Measurements from ENCODE around the gene MRI1.
A peak's percentile ranks its signal among the peaks of the same experiment; 100 is the strongest.
"Not testable (repeated sequence)": the region's sequence is repeated elsewhere in the genome, so short reads cannot be mapped to it uniquely, and the experiment has no call there.

MRI1 gene

GRCh38 chr19:13764101-13764807, at the start of gene MRI1:
Gene MRI1, plus strand, starts transcription at chr19:13764522. Its CDS starts 67 bp downstream, at chr19:13764589.
- peak; percentile 49 to 52 for DNase-seq (ENCODE audit: low read depth in 2 of 2)

GRCh38 chr19:13717194-13717643, 47.1 kb upstream of the MRI1 start:
- DNase-seq (ENCODE audit: low read depth in 2 of 2) = no peak

DNA sequence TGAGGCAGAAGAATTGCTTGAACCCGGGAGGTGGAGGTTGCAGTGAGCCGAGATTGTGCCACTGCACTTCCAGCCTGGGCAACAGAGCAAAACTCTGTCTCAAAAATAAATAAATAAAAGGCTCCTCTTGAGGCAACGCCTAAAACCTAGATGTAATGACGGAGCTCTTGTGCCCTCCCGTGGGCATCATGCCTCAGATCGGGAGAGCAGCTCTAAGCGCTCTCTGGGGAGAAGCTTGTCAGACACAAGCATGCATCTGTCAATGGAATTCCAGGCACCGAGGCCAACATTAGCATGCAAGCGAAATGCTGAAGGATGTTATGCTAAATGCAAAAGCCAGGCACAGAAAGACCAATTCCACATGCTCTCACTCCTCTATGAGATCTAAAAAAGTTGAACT, 45.6 kb upstream of the MRI1 start:
- DNase-seq (ENCODE audit: low read depth in 2 of 2) = no peak

GRCh38 chr19:13722146-13722545, 42.2 kb upstream of the MRI1 start:
- no peak for DNase-seq (ENCODE audit: low read depth in 2 of 2)

GRCh38 chr19:13723206-13723605, 41.1 kb upstream of the MRI1 start:
- DNase-seq (ENCODE audit: low read depth in 2 of 2) = no peak

DNA sequence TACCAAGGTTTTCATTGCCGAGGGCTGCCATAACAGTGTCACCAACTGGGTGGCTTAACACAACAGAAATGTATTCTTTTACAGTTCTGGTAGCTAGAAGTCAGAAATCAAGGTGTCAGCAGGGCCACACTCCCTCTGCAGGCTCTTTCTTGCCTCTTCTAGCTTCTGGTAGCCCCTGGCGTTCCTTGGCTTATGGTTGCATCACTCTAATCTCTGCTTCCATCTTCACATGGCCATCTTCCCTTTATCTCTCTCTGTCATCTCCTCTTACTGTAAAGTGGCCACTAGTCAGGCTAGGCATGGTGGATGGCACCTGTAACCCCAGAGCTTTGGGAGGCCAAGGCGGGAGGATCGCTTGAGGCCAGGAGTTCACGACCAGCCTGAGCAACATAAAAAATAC, 38.0 kb upstream of the MRI1 start:
- DNase-seq (ENCODE audit: low read depth in 2 of 2) = no peak

DNA sequence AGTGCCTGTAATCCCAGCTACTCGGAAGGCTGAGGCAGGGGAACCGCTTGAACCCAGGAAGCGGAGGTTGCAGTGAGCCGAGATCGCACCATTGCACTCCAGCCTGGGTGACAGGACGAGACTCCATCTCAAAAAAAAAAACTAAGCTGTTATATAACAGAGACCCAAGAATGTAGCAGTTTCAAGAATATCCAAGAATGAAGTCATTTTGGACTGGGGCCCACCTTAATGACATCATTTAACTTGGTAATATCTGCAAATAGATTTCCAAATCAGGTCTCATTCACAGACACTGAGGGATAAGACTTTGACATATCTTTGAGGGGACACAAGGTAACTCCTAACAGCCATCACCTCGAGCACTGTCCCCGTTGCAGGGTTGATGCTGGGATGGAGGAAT, 36.5 kb upstream of the MRI1 start:
- no peak for DNase-seq (ENCODE audit: low read depth in 2 of 2)

DNA sequence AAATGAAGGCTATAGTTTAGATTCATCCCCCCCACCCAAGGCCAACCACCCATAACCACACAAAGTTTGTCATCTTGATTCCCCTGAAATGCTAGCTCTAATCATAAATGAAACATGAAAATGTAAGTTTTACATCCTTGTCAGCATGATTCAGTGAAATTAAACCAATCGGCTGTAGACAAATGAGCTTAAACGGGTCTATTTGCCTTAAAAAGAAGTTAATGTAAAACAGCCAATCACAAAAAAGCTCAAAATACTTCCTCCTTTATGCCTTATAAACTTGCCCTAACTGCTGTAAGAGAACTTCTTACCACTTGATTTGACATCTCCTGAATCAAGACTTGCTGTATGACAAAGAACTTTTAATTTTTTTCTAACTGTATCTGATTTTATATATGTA, 34.5 kb upstream of the MRI1 start:
- DNase-seq (ENCODE audit: low read depth in 2 of 2) = no peak

DNA sequence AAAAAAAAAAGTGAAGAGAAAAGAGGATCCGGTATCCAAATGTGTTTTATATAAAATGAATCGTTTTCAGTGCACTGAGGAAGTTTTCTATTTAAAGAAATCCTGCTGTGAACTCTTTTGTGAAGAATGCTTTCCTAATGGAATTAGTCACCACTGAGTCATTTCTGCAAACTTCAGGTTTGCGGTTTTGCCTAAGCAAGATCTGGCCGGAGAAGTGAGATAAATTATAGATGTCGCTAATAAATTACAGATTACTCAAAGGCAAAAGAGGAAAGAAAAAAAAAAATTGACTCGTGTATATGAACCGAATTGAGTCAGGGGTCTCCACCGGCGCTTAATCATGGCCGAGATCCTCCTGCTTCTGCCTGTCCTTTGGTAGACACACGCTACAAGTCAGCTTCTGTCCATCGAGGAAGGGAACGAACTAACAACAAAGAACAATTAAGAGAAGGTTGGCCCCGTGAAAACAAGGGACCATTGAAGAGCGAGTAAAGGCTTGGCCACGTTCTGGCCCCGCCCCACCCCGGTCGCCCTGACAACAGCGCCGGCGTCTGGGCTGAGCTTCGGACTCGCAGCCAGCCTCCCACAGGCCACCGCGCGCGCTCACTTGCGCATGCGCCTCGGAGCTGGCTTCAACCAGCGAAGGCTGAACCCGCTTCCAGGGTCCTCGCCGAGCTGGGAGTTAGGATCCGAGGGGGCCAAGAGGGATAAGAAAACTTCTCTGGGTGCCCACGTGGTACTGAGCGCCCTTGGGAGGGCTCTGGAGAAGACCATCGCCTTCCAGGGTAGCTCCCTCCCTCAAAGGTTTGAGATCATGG, 33.0 kb upstream of the MRI1 start:
- DNase-seq (ENCODE audit: low read depth in 2 of 2) = peak; percentile 92 to 93

- no peak for DNase-seq (ENCODE audit: low read depth in 2 of 2)
Measured at GRCh38 chr19:13732337-13732736, 32.0 kb upstream of the MRI1 start.

DNA sequence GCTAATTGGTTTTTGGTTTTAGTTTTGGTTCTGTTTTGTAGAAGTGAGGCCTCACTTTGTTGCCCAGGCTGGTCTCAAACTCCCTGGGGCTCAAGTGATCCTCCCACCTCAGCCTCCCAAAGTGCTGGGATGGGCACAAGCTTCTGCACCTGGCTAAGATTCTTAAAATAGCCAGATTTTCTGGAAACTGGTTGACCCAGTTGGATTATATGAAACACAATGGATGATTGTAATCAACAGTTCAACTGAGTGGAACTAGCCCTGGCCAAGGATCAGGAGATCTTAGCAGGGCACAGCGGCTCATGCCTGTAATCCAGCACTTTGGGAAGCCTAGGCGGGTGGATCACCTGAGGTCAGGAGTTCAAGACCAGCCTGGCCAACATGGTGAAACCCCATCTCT, 29.6 kb upstream of the MRI1 start:
- no peak for DNase-seq (ENCODE audit: low read depth in 2 of 2)

DNA sequence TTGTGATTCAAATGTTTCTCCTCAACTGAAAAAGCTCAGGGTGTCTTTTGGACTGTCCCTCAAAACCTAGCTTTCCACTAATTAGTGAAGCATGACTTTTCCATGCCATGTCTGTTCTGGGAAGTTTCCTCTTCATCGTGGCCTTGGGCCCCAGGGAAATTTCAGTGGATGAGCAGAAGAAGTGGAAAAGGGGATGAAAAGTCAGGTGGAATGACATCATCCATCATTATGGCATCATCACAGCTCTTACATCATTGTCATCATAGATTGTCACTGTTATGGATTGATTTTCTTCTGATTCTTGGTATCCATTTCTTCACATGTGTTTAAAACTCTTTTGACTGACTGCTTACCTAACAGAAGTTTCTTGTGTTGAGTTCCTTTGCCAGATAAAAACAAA, 26.2 kb upstream of the MRI1 start:
- no peak for DNase-seq (ENCODE audit: low read depth in 2 of 2)

GRCh38 chr19:13741893-13742292, 22.4 kb upstream of the MRI1 start:
- no peak for DNase-seq (ENCODE audit: low read depth in 2 of 2)

DNA sequence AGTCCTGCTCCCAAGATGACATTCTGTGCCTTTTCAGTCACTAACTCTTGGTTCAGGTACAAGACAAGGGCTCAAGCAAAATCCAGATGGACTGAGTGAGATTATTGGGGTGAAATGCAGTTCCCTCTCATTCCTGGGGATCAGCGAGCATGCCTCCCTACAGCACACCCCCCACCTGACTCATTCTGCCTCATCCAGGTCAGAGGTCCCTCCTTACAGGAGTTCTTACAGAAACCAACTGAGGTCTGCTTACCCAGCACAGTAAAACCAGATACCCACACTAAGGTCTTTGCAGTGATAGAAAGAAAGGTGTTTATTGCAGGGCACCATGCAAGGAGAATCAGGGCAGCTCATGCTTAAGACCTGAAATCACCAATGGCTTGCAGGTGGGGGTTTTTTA, 21.6 kb upstream of the MRI1 start:
- DNase-seq (ENCODE audit: low read depth in 2 of 2) = no peak

DNA sequence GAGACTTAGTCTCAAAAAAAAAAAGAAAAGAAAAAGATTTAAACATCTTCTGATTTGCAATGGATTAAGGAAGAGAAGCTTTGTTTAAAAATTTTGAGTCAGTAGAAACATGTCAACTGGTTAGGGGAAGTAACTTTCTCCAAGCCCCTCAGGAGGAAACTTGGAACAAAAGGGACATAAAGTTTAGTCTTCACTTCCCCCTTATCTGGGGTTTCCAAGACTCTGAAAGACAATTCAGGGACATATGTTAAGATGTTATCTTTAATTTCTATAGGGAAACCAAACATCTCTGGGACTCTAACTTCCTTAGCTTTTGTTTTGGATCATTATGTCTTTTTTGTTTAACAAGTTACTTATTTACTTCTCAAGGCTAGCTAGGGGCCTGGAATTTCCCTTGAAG, 20.1 kb upstream of the MRI1 start:
- no peak for DNase-seq (ENCODE audit: low read depth in 2 of 2)

GRCh38 chr19:13747098-13747453, 17.2 kb upstream of the MRI1 start:
- DNase-seq (ENCODE audit: low read depth in 2 of 2) = no peak

DNA sequence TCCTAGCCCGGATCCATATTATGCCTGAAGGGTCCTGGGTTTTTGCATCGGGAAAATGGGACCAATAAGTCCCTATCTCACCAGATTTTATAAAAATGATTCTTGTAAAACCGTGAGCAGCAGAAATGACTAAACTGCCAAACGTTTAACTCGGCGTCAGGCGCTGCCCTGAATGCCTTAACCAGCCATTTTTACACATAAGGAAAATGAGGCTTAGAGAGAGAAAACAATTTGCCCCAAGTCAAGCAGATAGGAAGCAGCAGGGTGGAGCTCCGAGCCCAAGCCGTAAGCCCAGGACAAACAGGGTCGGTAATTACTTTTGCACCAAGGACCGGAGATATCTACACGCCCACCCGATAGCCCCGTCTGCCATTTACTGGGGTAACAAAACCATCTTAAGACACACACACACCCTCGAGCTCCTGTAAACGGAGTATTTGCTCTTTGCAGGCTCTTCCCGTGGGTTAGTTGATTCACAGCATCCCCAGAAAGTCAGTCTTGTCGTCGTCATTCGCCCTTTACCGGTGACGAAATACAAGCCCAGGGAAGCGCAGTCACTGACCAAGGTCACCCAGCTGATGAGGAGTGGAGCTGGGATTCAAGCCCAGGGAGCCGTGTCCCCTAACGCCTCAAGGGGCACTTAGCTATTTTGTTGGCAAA, 16.0 kb upstream of the MRI1 start:
- peak in 1 of 2 donors; percentile 11 for DNase-seq (ENCODE audit: low read depth in 2 of 2)

GRCh38 chr19:13751436-13751835, 12.9 kb upstream of the MRI1 start:
- no peak for DNase-seq (ENCODE audit: low read depth in 2 of 2)

DNA sequence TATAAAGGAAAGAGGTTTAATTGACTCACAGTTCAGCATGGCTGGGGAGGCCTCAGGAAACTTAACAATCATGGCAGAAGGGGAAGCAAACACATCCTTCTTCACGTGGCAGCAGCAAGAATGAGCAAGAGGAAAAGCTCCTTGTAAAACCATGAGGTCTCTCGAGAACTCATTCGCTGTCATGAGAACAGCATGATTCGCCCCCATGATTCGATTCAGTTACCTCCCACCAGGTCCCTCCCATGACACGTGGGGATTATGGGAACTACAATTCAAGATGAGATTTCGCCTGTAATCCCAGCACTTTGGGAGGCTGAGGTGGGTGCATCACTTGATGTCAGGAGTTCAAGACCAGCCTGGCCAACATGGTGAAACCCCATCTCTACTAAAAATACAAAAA, 10.7 kb upstream of the MRI1 start:
- not testable (repeated sequence) for DNase-seq (ENCODE audit: low read depth in 2 of 2)

DNA sequence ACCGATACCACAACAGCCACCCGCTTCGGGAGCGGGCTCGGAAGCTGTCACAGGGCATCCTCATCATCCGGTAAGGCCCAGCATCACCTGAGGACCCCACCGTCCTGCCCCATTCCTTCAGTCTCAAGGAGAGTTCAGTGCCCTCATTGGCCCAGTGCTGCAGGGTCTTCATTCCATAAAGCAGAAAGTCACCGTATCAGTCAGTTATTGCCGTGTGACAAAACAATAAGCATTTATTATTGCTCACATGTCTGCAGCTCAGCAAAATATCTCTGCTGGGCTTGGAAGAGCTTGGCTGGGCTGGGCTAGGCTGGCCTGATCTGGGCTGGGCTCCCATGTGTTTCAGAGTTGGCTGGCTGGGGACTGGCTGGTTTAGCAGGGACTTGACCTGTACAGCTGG, 8.1 kb upstream of the MRI1 start:
- no peak for DNase-seq (ENCODE audit: low read depth in 2 of 2)

GRCh38 chr19:13757805-13758772, 6.2 kb upstream of the MRI1 start:
- no peak for DNase-seq (ENCODE audit: low read depth in 2 of 2)

DNA sequence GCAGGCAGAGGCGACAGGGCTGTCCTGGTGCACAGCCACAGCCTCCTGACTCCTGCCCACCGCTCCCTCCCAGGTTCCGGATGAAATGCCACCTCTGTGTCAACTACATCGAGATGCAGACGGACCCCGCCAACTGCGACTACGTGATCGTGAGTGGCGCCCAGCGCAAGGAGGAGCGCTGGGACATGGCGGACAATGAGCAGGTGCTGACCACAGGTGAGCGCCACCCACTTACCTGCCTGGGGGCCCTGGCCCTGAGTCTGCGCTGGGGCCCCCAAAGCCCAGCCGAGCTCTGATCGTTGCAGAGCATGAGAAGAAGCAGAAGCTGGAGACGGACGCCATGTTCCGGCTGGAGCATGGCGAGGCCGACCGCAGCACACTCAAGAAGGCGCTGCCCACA, 5.5 kb upstream of the MRI1 start:
- DNase-seq (ENCODE audit: low read depth in 2 of 2) = no peak
